Measurements from ENCODE around the gene PRKG1. TPM values are rescaled to one million over a fixed set of nuclear protein-coding genes. Genes with fewer than 3 reads are reported as not detected.

The PRKG1 gene
- polyA plus RNA-seq, 1 donor (not counting 4 experiments of a cell fraction or from before 2014, with no cell fraction given) = 0.24 TPM

GRCh38 chr10:51121861-51122260 lies 47.6 kb downstream of the PRKG1 start:
- H3K4me3 ChIP-seq (ENCODE audit: control insufficient read depth in 2 of 3, extremely low read depth in 1 of 3, insufficient read depth in 2 of 3, low read depth in 1 of 3, low read length in 3 of 3) = no peak overlapping the region
- no peak overlapping the region for H3K27ac ChIP-seq (ENCODE audit: control insufficient read depth, insufficient read depth, low read length)
- H3K4me1 ChIP-seq (ENCODE audit: control insufficient read depth, extremely low read depth, insufficient read depth, low read length) = peaks cover 5% of the 10 kb centered on the region
- no peak overlapping the region for H3K4me2 ChIP-seq (ENCODE audit: control insufficient read depth, extremely low read depth, insufficient read depth, low read depth, low read length)
- TF ChIP-seq CTCF (optimal IDR thresholded peaks at IDR 0.05 in 1 of 3, IDR thresholded peaks at IDR 0.05 in 1 of 3, conservative IDR thresholded peaks at IDR 0.05 in 1 of 3; ENCODE audit: extremely low read depth in 1 of 3, insufficient read depth in 2 of 3, low read length in 3 of 3) (no peak), EZH2 (IDR thresholded peaks at IDR 0.05; ENCODE audit: low read length) (no peak)
- dilution Hi-C loops (cut with MboI; ENCODE audit: extremely low pct_ligation_motif_present, low sequenced_read_pairs) = no loop called here
- no peak overlapping the region for H2AFZ ChIP-seq (ENCODE audit: control insufficient read depth, low read length)
- FAIRE-seq (no peak), DNase-seq (ENCODE audit: low read depth, low spot score) (no peak)
- no peaks in the 10 kb centered on the region for H3K9me1 ChIP-seq (ENCODE audit: control insufficient read depth, extremely low read depth, insufficient read depth, low read length)
- H3K9ac ChIP-seq (ENCODE audit: control insufficient read depth, extremely low read depth, insufficient read depth, low read length) = no peak overlapping the region
- no peaks in the 10 kb centered on the region for H3K79me2 ChIP-seq (ENCODE audit: control insufficient read depth, insufficient read depth, low read length)
- H3K9me3 ChIP-seq (ENCODE audit: control insufficient read depth, low read depth, low read length) = no peaks in the 10 kb centered on the region
- H4K20me1 ChIP-seq (ENCODE audit: control insufficient read depth, extremely low read depth, insufficient read depth, low read length) = no peaks in the 10 kb centered on the region
- H3K36me3 ChIP-seq (ENCODE audit: control insufficient read depth in 2 of 2, extremely low read depth in 1 of 2, insufficient read depth in 2 of 2, low read length in 2 of 2) = no peaks in the 10 kb centered on the region
- no peaks in the 10 kb centered on the region for H3K27me3 ChIP-seq (ENCODE audit: control insufficient read depth, extremely low read depth, insufficient read depth, low read length)

GRCh38 chr10:51124852-51125251 lies 50.6 kb downstream of the PRKG1 start:
- H3K79me2 ChIP-seq (ENCODE audit: control insufficient read depth, insufficient read depth, low read length) = no peaks in the 10 kb centered on the region
- dilution Hi-C loops (cut with MboI; ENCODE audit: extremely low pct_ligation_motif_present, low sequenced_read_pairs) = no loop called here
- no peaks in the 10 kb centered on the region for H3K4me1 ChIP-seq (ENCODE audit: control insufficient read depth, extremely low read depth, insufficient read depth, low read length)

More at GRCh38 chr10:51124852-51125251, 50.6 kb downstream of the PRKG1 start:
- TF ChIP-seq EZH2 (IDR thresholded peaks at IDR 0.05; ENCODE audit: low read length) (no peak), CTCF (optimal IDR thresholded peaks at IDR 0.05 in 1 of 3, IDR thresholded peaks at IDR 0.05 in 1 of 3, conservative IDR thresholded peaks at IDR 0.05 in 1 of 3; ENCODE audit: extremely low read depth in 1 of 3, insufficient read depth in 2 of 3, low read length in 3 of 3) (no peak)
- FAIRE-seq = no peak
- no peaks in the 10 kb centered on the region for H3K9me3 ChIP-seq (ENCODE audit: control insufficient read depth, low read depth, low read length)
- no peak overlapping the region for H3K27ac ChIP-seq (ENCODE audit: control insufficient read depth, insufficient read depth, low read length)
- no peak for DNase-seq (ENCODE audit: low read depth, low spot score)
- no peak overlapping the region for H3K9ac ChIP-seq (ENCODE audit: control insufficient read depth, extremely low read depth, insufficient read depth, low read length)
- H3K9me1 ChIP-seq (ENCODE audit: control insufficient read depth, extremely low read depth, insufficient read depth, low read length) = no peaks in the 10 kb centered on the region
- no peaks in the 10 kb centered on the region for H3K36me3 ChIP-seq (ENCODE audit: control insufficient read depth in 2 of 2, extremely low read depth in 1 of 2, insufficient read depth in 2 of 2, low read length in 2 of 2)
- no peaks in the 10 kb centered on the region for H4K20me1 ChIP-seq (ENCODE audit: control insufficient read depth, extremely low read depth, insufficient read depth, low read length)
- no peak overlapping the region for H2AFZ ChIP-seq (ENCODE audit: control insufficient read depth, low read length)
- no peaks in the 10 kb centered on the region for H3K27me3 ChIP-seq (ENCODE audit: control insufficient read depth, extremely low read depth, insufficient read depth, low read length)
- H3K4me2 ChIP-seq (ENCODE audit: control insufficient read depth, extremely low read depth, insufficient read depth, low read depth, low read length) = no peak overlapping the region
- no peak overlapping the region for H3K4me3 ChIP-seq (ENCODE audit: control insufficient read depth in 2 of 3, extremely low read depth in 1 of 3, insufficient read depth in 2 of 3, low read depth in 1 of 3, low read length in 3 of 3)

Measured in keratinocyte (primary cell).